HepG2 (cell line): ENCODE measurements around the gene SERPINF2. TPM values are rescaled to one million over a fixed set of nuclear protein-coding genes. Genes with fewer than 3 reads are reported as not detected.

Experiments used
- ELF1 ChIP-seq: sonication (generic); formaldehyde crosslinking; IDR thresholded peaks from 2 replicates; pipeline ENCODE4 v1.4.0; 2020; ENCODE audit warnings: missing genetic modification reagents
- GPN1 ChIP-seq: sonication (generic); formaldehyde crosslinking; IDR thresholded peaks from 2 replicates; pipeline ENCODE4 v1.5.1; 2020; ENCODE audit warnings: missing genetic modification reagents, borderline replicate concordance
- NFYB ChIP-seq: sonication (generic); formaldehyde crosslinking; IDR thresholded peaks from 2 replicates; pipeline ENCODE4 v1.4.0; 2020; ENCODE audit warnings: missing genetic modification reagents
- PAWR ChIP-seq: sonication (generic); formaldehyde crosslinking; IDR thresholded peaks from 2 replicates; pipeline ENCODE4 v1.4.0; 2020; ENCODE audit warnings: missing genetic modification reagents, mild to moderate bottlenecking, borderline replicate concordance
- PLRG1 ChIP-seq: fragments of 450-650 bp; conservative IDR thresholded peaks from 2 replicates; pipeline ENCODE4 v1.6.1; 2016
- RNF219 ChIP-seq: sonication (generic); formaldehyde crosslinking; IDR thresholded peaks from 2 replicates; pipeline ENCODE4 v1.5.0; 2020; ENCODE audit warnings: mild to moderate bottlenecking, missing genetic modification reagents
- SP4 ChIP-seq: sonication (generic); formaldehyde crosslinking; IDR thresholded peaks from 2 replicates; pipeline ENCODE4 v1.8.1; 2023; ENCODE audit warnings: mild to moderate bottlenecking, missing genetic modification reagents
- TMF1 ChIP-seq: sonication (generic); formaldehyde crosslinking; IDR thresholded peaks from 2 replicates; pipeline ENCODE4 v1.8.1; 2022; ENCODE audit warnings: low read depth, missing genetic modification reagents
- ZBTB10 ChIP-seq: sonication (generic); formaldehyde crosslinking; IDR thresholded peaks from 2 replicates; pipeline ENCODE4 v1.4.0; 2020; ENCODE audit warnings: missing genetic modification reagents, borderline replicate concordance
- ZFP36L1 ChIP-seq: sonication (generic); formaldehyde crosslinking; IDR thresholded peaks from 2 replicates; pipeline ENCODE4 v1.8.0; 2022; ENCODE audit warnings: mild to moderate bottlenecking, missing genetic modification reagents, moderate library complexity
- ZFYVE20 ChIP-seq: sonication (generic); formaldehyde crosslinking; IDR thresholded peaks from 2 replicates; pipeline ENCODE4 v1.8.0; 2023; ENCODE audit warnings: low read depth, mild to moderate bottlenecking, moderate library complexity, missing genetic modification reagents, borderline replicate concordance
- ZNF235 ChIP-seq: sonication (generic); formaldehyde crosslinking; IDR thresholded peaks from 2 replicates; pipeline ENCODE4 v1.8.1; 2023; ENCODE audit warnings: mild to moderate bottlenecking, missing genetic modification reagents, borderline replicate concordance
- ZNF24 ChIP-seq: fragments of 450-650 bp; IDR thresholded peaks from 2 replicates; pipeline ENCODE4 v1.6.1; 2017; ENCODE audit warnings: antibody characterized with exemption, mild to moderate bottlenecking
- ZNF33A ChIP-seq: sonication (generic); formaldehyde crosslinking; IDR thresholded peaks from 2 replicates; pipeline ENCODE4 v1.5.1; 2020; ENCODE audit warnings: missing genetic modification reagents, mild to moderate bottlenecking, moderate library complexity, borderline replicate concordance
- ZNF33B ChIP-seq: sonication (generic); formaldehyde crosslinking; IDR thresholded peaks from 2 replicates; pipeline ENCODE4 v1.5.1; 2020; ENCODE audit warnings: mild to moderate bottlenecking, missing genetic modification reagents
- ZNF44 ChIP-seq: sonication (generic); formaldehyde crosslinking; IDR thresholded peaks from 2 replicates; pipeline ENCODE4 v1.5.1; 2020; ENCODE audit warnings: mild to moderate bottlenecking, missing genetic modification reagents
- ZNF549 ChIP-seq: sonication (generic); formaldehyde crosslinking; IDR thresholded peaks from 2 replicates; pipeline ENCODE4 v1.5.0; 2020; ENCODE audit warnings: missing genetic modification reagents
- ZNF644 ChIP-seq: IDR thresholded peaks from 2 replicates; pipeline ENCODE4 v1.6.1; 2016; ENCODE audit warnings: low read depth
- ZNF672 ChIP-seq: sonication (generic); formaldehyde crosslinking; IDR thresholded peaks from 2 replicates; pipeline ENCODE4 v1.8.1; 2022; ENCODE audit warnings: missing genetic modification reagents
- ZNF83 ChIP-seq: sonication (generic); formaldehyde crosslinking; IDR thresholded peaks from 2 replicates; pipeline ENCODE4 v1.4.0; 2020; ENCODE audit warnings: missing genetic modification reagents, mild to moderate bottlenecking, borderline replicate concordance
- ZZZ3 ChIP-seq: sonication (generic); formaldehyde crosslinking; IDR thresholded peaks from 2 replicates; pipeline ENCODE4 v1.4.0; 2020; ENCODE audit warnings: missing genetic modification reagents, mild to moderate bottlenecking, borderline replicate concordance
- polyA plus RNA-seq, 8 experiments: library from polyadenylated mRNA; depleted of rRNA in 3 of 8; stranded (reverse) in 7 of 8; unstranded in 1 of 8; fragments of >200 nt; fragmentation: Illumina TruSeq in 4 of 8; extraction: Trizol in 4 of 8; gene quantifications; 2 replicates each; pipeline versions ENCODE4 v1.2.1 to v1.2.3, GENCODE V29; 2011 to 2016; ENCODE audit warnings: low read depth in 4 of 8, missing spikeins in 1 of 8, mixed read lengths in 1 of 8; ENCODE audit not compliant: insufficient read depth in 1 of 8
- total RNA-seq, 5 experiments: library from RNA; depleted of rRNA; stranded (reverse); fragments of >200 nt; fragmentation: Illumina TruSeq; extraction: Trizol; gene quantifications; 2 replicates each; pipeline ENCODE4 v1.2.3, GENCODE V29; 2016; ENCODE audit warnings: low read depth in 1 of 5
- TF ChIP-seq, protein P1 (sequence below): IDR thresholded peaks from 2 replicates; pipeline ENCODE4 v1.6.1; 2012; ENCODE audit warnings: inconsistent platforms
- TF ChIP-seq, protein P2 (sequence below): sonication (generic); formaldehyde crosslinking; IDR thresholded peaks from 2 replicates; pipeline ENCODE4 v1.5.0; 2020; ENCODE audit warnings: missing genetic modification reagents
- TF ChIP-seq, protein P3 (sequence below): sonication (generic); formaldehyde crosslinking; IDR thresholded peaks from 2 replicates; pipeline ENCODE4 v1.8.1; 2023; ENCODE audit warnings: mild to moderate bottlenecking, missing genetic modification reagents, borderline replicate concordance

The SERPINF2 gene
- total and polyA plus RNA-seq, 2 of the 13 experiments (the other 11 are each of a cell fraction or from before 2014, with no cell fraction given) = 309 to 548 TPM

DNA sequence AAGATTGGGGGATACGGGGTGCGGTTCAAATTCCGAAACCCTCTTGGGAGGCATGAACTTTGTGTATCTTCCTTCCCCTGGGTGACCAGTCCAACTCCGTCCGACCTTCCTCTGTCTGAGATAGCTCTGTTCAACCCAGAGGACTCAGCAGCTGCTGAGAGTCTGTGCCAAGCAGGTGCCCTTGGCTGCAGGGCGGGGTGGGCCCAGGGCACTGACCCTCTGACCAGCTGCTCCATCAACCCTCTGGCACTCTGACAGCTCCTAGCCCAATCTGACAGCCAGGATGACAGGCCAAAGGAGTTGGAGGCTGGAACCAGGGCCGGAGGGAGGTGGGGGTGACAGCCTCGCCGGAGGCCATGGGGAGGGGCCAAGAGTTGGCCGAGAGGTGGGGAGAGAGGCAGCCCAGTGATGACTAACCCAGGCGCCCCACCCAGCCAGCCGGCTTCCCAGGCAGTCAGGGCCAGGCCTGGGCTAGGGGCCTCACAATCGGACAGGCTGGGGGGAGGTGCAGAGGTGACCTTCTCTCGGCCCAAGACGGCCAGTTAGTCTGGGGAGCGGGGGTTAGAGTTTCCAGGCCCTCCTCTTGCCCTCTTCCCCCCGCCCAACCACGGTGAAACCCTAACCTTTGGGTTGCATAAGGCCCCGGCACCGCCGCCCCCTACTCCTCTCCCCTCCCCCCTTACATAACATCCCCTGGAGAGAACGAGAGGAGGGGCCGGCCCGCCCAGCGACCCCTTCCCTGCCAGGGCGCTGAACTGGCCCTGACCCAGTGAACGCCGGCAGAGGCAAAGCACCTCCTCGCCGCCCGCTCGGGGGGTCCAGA lies 27.5 kb upstream of the SERPINF2 start (continued):
- TF ChIP-seq, protein P1, sequence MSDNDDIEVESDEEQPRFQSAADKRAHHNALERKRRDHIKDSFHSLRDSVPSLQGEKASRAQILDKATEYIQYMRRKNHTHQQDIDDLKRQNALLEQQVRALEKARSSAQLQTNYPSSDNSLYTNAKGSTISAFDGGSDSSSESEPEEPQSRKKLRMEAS = peak; percentile 4
- TF ChIP-seq SP4 (peak; percentile 65; the same call in 1 of the 2 replicates), ZNF549 (CRISPR knock-in tag) (no peak), ZZZ3 (CRISPR knock-in tag) (no peak), NFYB (0 out of 2 replicates have a peak, but pooled peaks have one; percentile 7), ZFP36L1 (CRISPR knock-in tag) (peak; percentile 45; the same call in 1 of the 2 replicates), PLRG1 (no peak), ZBTB10 (CRISPR knock-in tag) (no peak), PAWR (CRISPR knock-in tag) (no peak), ZNF33A (CRISPR knock-in tag) (no peak), RNF219 (CRISPR knock-in tag) (0 out of 2 replicates have a peak, but pooled peaks have one; percentile 30), GPN1 (CRISPR knock-in tag) (no peak), ZNF44 (no peak), ZFYVE20 (CRISPR knock-in tag) (0 out of 2 replicates have a peak, but pooled peaks have one; percentile 24), ZNF33B (CRISPR knock-in tag) (peak; percentile 77; the same call in 1 of the 2 replicates), ZNF672 (CRISPR knock-in tag) (no peak), ZNF24 (no peak), ZNF644 (CRISPR knock-in tag) (no peak), TMF1 (CRISPR knock-in tag) (no peak; the same call in 1 of the 2 replicates), ZNF235 (CRISPR knock-in tag) (no peak), ELF1 (peak; percentile 47), ZNF83 (CRISPR knock-in tag) (no peak)
- TF ChIP-seq, protein P2, sequence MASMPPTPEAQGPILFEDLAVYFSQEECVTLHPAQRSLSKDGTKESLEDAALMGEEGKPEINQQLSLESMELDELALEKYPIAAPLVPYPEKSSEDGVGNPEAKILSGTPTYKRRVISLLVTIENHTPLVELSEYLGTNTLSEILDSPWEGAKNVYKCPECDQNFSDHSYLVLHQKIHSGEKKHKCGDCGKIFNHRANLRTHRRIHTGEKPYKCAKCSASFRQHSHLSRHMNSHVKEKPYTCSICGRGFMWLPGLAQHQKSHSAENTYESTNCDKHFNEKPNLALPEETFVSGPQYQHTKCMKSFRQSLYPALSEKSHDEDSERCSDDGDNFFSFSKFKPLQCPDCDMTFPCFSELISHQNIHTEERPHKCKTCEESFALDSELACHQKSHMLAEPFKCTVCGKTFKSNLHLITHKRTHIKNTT = no peak
- TF ChIP-seq, protein P3, sequence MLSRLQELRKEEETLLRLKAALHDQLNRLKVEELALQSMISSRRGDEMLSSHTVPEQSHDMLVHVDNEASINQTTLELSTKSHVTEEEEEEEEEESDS (CRISPR knock-in tag) = no peak
